ENCODE results near the gene FAM193B.

GRCh38 chr5:177542816-177543465 is 11.4 kb downstream of the FAM193B start:
- TF ChIP-seq CSDC2 (CRISPR knock-in tag; IDR thresholded peaks at IDR 0.05): no peak
- no peak for TF ChIP-seq GLIS3 (CRISPR knock-in tag; IDR thresholded peaks at IDR 0.05)
